ENCODE measurements around the gene KLF5.
A peak's percentile ranks its signal among the peaks of the same experiment; 100 is the strongest.

The KLF5 gene

DNA sequence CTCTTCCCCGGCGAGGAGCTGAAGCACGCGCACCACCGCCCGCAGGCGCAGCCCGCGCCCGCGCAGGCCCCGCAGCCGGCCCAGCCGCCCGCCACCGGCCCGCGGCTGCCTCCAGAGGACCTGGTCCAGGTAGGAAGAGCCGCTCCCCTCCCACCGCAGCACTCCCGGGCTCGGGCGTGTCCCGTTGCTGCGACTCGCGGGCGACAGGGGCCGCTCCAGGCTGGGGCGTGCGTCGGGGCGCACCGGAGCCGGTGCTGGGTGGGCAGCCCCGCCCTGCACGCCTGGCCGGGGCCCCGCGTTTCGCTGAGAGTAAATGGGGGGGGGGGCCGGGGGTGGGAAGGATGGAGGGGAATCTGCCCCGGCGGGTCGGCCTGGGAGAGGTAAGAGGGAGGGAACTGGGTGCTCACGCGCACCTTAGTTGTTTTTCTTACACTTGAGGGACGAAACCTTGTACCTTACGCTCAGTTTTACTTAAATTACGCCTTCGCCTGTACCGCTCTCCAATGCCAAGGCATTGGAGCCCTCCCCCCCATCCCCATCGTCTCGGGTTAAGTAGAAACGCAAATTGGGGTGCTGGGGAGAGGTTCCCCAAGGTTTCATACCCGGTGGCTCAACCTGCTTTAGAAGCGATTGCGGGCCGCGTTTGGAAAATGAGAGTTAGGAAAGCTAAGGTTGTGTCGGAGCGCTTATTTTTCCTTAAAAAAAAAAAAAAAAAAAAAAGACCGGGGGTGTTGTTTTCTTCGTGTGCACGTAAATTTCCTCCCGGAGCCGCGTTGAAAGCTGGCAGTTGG, 850 bp downstream of the KLF5 start:
- peak; percentile 4 for DNase-seq (ENCODE audit: low read depth)

DNA sequence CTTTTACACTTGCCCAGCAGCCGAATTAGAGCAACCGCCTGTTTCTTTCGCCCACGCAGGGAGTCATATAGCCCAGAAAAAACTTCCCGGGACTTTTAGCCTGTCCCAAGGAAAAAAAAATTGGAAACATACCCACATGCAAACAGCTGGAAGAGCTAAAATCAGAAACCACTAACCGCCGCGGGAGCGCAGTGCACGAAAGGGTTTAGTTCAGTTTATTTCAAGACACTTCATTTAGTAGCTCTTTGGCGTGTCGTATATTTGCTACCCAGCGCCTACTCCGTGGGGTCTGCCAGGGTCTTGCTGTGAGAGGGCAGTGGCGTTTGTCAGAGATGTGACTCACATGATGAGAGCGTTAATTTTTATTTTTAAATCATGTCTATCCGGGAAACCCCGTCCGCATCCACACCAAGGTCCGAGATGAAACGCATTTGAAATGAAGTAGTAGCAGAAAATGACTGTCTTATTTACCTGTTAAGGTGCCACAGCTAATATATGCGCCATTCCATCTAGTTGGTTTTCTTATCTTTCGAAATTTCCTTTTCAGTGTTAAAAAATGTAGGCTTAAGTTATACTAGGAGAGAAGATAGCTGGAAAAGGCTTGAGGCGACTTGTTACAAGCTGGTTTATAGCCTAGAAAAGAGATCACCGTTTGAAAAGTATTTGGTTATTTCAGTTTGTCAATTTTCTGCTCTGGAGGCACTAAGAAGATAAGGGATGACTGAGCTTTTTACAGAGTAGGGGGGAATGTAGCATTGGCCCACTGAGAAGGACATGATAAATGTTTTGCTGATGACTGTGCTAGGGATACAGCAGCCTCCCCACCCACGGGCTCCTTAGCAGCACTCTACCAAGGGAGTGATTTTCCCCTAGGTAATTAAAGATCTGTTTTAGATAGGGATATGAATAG, 1.7 kb downstream of the KLF5 start:
- DNase-seq (ENCODE audit: low read depth): no peak

DNA sequence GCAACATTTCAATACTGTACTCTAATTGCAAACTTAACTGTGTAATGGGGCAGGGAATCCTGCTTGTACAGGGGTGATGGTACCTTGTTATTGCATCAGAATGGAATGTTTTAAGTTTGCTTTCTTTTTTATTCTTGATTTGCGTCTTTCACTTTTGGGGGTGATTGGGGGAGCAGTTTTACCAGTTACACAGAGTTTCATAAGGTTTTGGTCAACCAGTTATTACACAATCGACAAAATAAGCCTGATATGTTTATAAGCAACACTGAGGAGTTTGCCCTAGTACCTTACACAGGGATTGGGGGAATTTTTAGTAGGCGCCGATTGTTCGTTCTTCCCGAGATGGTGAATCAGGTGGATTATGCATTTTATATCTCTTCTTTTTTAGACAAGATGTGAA, 2.7 kb downstream of the KLF5 start:
- DNase-seq (ENCODE audit: low read depth): no peak

DNA sequence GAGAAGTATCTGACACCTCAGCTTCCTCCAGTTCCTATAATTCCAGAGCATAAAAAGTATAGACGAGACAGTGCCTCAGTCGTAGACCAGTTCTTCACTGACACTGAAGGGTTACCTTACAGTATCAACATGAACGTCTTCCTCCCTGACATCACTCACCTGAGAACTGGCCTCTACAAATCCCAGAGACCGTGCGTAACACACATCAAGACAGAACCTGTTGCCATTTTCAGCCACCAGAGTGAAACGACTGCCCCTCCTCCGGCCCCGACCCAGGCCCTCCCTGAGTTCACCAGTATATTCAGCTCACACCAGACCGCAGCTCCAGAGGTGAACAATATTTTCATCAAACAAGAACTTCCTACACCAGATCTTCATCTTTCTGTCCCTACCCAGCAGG, 3.1 kb downstream of the KLF5 start:
- no peak for DNase-seq (ENCODE audit: low read depth)

DNA sequence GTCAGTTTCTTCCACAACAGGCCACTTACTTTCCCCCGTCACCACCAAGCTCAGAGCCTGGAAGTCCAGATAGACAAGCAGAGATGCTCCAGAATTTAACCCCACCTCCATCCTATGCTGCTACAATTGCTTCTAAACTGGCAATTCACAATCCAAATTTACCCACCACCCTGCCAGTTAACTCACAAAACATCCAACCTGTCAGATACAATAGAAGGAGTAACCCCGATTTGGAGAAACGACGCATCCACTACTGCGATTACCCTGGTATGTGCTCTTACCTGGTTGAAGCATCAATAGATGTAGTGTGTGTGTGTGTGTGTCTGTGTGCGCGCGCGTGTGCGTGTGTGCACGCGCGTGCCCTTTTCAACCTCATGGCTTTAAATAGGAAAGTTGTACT, 3.7 kb downstream of the KLF5 start:
- no peak for DNase-seq (ENCODE audit: low read depth)

DNA sequence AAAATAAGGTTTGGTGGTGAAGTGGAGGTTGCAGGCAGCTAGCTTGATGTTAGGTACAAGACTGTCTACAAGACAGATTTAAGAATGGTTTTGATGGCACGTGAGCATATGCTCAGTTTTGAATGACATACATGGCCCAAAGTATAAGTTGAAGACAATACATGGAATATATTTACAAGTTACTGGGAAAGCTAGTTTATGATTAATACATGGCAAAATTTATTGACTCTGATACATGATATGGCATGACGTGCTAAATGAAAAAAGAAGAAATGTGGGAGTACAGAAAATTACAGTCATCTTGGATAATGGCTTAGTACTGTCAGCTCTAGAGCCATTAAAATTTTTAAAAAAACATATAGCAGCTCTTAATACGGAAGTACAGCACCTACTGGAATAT, 4.4 kb downstream of the KLF5 start:
- no peak for DNase-seq (ENCODE audit: low read depth)

DNA sequence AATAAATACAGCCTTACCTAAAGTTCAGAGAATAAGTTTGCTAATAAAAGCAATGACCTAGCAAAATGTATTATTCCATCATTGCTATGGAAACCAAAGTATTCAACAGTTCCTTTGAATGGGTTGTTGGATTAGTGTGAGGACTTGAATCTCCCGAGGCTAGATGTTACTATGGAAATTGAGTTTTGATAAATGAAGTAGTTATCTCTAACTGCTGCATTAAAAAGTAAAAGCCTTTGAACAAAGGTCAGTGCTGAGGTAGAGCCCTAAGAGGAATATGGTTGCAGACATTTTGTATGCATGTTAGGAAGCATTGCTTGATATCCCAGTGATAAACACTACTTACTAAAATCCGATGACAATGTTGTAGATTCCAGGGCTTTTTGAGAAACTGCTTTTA, 6.2 kb downstream of the KLF5 start:
- no peak for DNase-seq (ENCODE audit: low read depth)

DNA sequence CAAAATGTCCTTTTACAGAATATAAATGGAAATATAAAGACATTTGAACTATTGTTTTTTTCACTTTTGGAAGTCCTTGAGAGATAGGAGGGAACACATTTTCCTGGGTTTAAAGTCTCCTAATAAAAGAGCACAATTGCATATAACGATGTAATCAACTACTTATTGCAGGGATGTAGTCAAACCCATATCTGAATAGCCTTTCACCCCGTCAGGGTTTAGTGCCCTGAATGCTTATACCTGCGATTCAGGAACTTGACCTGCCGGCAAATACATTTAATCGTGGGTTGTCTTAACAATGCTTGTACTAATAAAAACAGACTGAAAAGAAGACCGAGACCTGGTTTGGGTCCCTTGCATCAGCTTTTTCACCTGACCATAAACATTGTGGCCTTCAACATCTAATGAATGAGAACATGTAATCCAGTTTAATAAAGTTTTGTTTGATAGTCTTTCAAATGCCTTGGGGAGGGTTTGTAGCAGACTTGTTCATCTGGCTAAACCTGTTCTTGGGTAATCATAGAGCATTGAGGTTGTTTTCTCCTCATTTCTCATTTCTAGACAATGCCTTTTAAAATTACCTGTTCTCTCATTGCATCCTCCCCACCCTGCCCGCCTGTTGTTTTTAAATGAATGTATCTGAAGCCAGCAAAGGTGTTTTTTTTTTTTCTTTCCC, 7.0 kb downstream of the KLF5 start:
- DNase-seq (ENCODE audit: low read depth): no peak

DNA sequence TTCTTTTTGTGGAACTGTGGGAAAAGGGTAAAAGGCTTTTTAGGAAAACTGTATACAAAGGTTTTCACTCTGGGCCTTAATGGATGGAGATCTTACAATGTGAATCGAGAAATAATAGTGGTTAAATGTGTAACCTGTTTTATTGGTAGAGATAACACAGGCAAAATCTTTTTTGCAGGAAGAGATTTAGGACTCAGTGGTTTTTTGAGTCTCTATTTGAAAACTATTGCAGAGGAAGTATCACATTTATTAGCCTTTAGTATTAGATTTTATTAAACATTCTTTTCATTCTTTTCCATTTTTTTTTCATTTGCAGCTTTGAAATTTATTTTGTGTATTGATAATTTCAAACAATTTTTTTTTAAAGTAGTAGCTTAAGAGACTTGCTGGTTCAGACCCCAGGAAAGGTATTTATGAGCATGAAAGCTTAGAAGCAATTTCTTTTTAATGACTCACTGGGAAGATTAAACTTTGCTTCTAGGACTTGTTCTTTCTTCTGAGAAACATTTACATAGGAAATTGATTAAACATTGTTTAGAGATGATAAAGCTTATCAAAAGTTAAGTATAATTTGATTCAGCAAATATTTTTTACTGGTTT, 10.5 kb downstream of the KLF5 start:
- no peak for DNase-seq (ENCODE audit: low read depth)

DNA sequence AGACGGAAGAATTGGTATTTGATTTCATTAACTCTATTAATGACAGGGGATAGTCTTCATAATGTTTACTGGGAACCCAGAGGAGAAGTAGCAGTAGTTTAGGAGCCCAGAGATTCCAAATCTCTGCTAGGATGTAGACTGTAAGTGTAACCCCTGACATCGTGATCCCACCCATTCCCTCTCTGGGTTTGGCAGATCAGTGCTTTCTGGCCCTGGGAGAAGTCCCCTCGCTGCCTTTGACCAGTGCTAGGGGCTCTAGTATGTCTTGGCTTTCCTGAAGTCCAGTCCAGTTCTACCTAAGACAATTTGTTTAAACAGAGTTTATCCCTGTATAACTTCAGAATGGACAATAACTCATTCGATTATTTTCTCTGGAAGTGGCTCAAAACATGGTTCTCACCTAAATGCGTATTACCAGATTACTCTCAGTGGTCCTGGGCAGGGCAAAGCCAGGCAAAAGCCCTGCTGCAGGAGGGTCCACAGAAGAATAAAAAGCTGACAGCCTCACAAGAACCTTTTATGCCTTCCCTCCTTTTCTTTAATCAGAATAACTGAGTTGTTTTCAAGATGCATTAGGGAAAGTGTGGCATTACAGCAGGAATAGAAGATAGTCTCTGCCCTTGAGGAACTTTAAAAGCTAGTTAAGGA, 11.8 kb downstream of the KLF5 start:
- DNase-seq (ENCODE audit: low read depth): no peak

DNA sequence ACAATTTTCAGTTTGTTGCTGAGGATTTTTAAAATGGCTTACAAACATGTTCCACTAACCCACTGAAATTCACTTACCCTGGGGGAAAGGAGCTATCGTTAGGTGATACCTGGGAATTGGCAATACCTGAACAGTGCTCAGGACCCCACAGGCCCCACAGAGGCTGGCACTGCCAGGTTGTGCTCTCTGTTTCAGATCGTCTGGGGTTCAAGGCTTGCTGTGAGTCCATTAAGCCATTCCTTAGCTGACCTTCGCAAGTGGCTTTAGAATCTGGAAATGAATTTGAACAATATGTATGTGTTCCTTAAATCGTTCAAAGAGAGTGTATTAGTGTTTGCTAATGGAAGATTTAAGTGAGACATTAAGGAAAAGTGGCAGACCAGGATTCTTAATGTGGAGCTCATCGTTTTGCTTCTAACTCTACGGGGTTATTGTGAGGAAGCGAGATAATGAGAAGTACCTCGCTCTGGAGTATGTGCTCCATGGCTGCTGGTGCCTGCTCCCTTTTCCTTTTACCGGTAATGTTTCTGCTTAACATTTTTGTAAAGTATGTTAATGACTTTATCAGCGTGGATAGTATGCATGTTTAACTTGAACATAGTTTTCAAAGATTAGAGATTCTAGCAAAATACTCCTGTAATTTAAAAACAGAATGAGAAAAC, 13.6 kb downstream of the KLF5 start:
- DNase-seq (ENCODE audit: low read depth): no peak

DNA sequence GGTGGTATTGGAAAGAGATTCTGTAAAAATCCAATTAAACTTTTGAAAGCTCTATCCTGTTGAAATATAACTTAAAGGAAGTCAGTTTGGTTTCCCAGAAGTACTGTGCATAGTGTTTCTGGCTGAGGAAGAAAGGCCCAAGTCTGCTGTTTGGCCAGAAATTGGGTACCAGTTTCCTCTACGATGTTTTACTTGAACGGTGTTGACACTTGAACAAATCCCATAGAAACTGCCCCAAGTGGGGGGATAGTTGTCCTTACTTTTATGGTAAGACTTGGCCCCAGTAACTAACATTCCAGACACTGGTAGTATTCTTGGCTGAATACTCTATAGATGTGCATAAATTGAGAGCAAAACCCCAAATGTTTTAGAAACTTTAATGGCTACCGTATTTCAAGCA, 14.2 kb downstream of the KLF5 start:
- no peak for DNase-seq (ENCODE audit: low read depth)

DNA sequence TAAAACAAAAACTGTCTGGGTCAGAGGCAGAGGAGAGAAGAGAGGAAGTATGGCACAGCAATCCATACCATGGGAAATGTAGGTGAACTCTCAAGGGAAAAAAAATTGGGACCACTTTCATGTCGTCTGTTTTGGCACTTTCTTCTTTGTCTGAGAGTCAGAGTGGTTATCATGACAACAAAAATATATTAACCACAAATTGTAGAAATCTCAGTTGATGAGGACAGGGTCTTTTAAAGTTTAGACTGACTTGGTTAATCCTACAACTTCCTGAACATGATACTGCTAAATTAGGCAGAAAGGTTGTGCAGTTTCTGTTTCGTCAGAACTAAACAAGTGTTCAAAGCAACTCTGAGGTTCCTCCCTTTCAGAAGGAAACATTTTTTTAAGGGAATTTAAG, 15.2 kb downstream of the KLF5 start:
- DNase-seq (ENCODE audit: low read depth): no peak

DNA sequence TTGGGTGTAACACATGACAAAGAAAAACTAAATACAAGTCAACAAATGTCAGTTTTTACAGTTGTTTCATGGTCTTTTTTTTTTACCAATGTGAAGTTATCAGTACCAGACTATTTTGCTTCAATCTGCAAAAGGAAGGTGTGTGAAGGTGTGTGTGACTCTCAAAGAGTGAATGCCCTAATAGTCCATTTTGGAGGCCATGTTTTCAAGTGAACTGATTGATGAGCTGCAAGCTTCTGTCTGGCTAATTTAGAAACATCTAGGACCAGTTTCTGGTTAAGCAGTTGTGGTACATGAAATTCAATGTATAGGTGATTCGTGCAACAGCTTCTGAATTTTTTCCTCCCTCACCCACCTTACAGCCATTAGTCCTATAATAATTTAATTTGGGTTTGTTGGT, 16.1 kb downstream of the KLF5 start:
- no peak for DNase-seq (ENCODE audit: low read depth)

DNA sequence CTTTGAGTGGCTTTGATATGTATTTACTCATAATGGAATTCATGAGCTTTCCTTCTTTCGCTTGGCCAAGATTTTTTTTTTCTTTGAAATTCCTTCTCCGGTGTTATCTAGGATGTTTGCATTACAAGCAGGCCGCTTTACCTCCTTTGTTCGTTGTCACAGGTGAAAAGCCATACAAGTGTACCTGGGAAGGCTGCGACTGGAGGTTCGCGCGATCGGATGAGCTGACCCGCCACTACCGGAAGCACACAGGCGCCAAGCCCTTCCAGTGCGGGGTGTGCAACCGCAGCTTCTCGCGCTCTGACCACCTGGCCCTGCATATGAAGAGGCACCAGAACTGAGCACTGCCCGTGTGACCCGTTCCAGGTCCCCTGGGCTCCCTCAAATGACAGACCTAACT, 16.7 kb downstream of the KLF5 start:
- DNase-seq (ENCODE audit: low read depth): no peak

DNA sequence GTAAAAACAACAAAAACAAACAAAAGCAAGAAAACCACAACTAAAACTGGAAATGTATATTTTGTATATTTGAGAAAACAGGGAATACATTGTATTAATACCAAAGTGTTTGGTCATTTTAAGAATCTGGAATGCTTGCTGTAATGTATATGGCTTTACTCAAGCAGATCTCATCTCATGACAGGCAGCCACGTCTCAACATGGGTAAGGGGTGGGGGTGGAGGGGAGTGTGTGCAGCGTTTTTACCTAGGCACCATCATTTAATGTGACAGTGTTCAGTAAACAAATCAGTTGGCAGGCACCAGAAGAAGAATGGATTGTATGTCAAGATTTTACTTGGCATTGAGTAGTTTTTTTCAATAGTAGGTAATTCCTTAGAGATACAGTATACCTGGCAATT, 17.1 kb downstream of the KLF5 start:
- DNase-seq (ENCODE audit: low read depth): no peak

DNA sequence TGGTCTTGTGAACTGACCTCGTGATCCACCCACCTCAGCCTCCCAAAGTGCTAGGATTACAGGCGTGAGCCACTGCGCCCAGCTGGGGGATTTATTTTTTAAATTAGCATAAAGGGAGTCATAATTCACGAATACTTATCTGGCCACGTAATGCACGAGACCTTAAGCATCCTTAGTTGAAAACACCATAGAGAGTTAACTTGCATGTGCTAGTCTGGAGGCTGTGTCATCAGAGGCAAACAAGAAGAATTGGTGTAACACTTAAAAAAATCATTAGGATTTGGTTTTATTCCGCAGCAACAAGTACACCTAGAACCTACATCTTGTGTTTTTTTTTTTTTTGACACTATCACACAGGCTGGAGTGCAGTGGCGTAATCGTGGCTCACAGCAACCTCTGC, 19.1 kb downstream of the KLF5 start:
- DNase-seq (ENCODE audit: low read depth): no peak

DNA sequence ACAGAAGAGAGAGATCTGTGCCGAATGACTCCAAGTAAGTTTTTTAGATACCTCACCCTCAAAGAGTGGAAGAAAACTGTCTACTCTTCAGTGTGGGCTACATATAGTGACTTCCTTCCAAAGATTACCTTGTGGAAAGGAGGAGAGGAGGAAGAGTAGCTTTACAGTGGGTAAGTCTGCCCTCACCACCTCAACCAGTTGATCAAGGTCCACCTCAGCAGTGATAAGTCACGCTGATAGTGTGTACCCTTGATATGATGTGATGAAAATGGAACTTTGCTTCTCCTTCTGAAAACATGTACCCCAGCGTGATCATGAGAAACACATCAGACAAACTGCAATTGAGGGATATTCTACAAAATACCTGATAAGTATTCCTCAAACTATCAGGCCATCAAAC, 20.6 kb downstream of the KLF5 start:
- no peak for DNase-seq (ENCODE audit: low read depth)

DNA sequence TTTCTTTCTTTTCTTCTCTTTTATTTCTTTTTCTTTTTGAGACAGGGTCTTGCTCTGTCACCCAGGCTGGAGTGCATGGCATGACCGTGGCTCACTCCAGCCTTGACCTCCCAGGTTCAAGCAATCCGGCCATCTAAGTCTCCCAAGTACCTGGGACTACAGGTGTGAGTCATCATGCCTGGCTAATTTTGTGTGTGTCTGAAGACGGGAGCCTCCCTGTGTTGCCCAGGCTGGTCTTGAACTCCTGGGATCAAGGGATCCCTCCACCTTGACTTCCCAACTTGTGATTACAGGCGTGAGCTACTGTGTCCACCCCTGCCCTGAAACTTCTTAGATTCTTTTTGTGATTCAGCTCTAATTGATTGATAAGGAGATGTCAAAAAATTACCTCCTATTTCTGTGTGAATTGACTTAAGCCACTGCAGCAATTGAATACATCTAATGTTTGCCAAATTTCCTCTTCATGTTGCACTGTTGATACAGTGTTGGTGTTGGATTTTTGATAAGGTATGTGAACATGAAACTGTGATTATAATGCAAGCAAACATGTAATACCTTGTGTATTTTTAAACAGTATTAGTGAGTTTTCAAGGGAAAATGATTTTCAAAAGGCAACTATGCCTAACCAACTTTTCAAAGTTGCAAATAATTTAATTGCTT, 22.6 kb downstream of the KLF5 start:
- no peak for DNase-seq (ENCODE audit: low read depth)

DNA sequence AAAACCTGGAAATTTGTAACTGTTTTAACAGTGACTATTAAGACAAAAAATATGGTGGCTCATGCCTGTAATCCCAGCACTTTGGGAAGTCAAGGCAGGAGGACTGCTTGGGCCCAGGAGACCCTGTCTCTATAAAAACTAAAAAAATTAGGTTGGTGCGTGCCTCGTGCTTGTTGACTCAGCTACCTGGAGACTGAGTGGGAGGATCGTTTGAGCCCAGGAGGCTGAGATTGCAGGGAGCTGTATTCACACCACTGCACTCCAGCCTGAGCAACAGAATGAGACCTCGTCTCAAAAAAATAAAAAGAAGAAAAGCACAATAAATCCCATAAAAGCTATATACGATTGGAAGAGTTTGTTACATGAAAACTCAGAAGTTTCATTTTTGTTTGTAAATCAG, 23.7 kb downstream of the KLF5 start:
- DNase-seq (ENCODE audit: low read depth): no peak

DNA sequence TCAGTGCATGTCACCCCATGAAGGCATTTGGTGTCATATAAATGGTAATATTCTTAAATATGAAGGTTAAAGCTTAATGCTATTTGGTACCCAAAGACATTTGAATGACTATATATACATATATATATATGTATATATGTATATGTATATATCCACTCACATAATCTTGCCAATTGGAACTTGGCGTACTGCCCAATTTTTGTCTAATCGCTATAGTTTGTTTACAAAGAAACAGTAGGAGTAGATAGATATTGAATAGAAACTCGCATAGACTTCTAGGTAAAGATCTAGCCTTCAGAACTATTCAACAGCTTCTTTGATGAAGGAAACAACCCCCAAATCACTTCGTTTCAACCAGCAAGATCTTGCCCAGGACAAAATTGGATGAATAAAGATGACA, 24.1 kb downstream of the KLF5 start:
- no peak for DNase-seq (ENCODE audit: low read depth)
